HFF-Myc (cell line): Measurements from ENCODE around the gene RPS14.
"Not testable (repeated sequence)": the region's sequence is repeated elsewhere in the genome, so short reads cannot be mapped to it uniquely, and the experiment has no call there.

Source experiments
- DNase-seq: peaks from one replicate; pipeline ENCODE4 v3.0.0-alpha.2; 2011; ENCODE audit warnings: low read depth; ENCODE audit errors: extremely low read depth
- H3K4me3 ChIP-seq: replicated peaks from 2 replicates; pipeline ENCODE4 v1.5.1; 2011; ENCODE audit warnings: low read depth, mild to moderate bottlenecking, control low read depth, low read length
- TF ChIP-seq, protein P1 (sequence below): IDR thresholded peaks from 2 replicates; pipeline ENCODE4 v1.5.1; 2012; ENCODE audit warnings: mild to moderate bottlenecking, low read depth, low read length, control low read depth; ENCODE audit errors: missing control alignments

RPS14 gene

DNA sequence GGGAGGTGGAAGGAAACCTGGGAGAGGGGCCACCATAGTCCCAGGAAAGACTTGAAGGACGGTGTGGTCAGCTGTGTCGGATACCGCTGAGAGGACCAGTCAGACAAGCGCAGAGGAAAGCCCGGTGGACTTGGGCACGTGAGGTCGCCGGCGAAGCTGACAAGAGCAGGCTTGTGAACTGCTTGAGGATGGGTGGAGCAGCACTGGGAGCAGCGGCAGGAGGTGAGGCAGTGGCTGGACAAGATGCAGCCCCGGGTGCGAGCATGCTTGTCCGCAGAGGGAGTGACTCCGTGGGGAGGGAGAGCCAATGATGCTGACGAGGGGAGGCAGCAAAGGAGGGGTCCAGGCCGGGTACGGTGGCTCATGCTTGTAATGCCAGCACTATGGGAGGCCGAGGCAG, 18.5 kb downstream of the RPS14 start:
- TF ChIP-seq, protein P1, sequence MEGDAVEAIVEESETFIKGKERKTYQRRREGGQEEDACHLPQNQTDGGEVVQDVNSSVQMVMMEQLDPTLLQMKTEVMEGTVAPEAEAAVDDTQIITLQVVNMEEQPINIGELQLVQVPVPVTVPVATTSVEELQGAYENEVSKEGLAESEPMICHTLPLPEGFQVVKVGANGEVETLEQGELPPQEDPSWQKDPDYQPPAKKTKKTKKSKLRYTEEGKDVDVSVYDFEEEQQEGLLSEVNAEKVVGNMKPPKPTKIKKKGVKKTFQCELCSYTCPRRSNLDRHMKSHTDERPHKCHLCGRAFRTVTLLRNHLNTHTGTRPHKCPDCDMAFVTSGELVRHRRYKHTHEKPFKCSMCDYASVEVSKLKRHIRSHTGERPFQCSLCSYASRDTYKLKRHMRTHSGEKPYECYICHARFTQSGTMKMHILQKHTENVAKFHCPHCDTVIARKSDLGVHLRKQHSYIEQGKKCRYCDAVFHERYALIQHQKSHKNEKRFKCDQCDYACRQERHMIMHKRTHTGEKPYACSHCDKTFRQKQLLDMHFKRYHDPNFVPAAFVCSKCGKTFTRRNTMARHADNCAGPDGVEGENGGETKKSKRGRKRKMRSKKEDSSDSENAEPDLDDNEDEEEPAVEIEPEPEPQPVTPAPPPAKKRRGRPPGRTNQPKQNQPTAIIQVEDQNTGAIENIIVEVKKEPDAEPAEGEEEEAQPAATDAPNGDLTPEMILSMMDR = no peak
- DNase-seq = no peak
- H3K4me3 ChIP-seq = no peak overlapping the region

DNA sequence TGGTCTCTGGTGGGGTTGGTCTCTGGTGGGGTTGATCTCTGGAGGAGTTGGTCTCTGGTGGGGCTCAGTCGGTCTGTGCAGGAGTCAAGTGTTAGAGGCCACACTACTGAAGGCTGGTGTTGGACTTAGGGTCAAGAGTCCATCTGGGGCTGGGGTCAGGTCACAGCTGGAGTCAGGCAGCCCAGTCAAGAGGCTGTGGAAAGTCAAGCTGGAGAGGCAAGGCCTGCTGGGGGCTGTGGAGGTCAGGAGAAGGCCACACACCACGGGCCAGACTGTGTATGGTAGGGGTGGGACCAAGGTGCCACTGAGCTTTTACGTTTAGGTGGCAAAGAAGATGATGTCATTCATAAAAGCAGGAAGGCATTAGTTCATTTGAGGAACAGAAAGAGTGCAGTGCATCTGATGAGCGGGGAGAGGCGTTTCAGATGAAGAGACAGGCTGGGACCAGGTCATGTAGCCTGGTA, 20.1 kb downstream of the RPS14 start:
- TF ChIP-seq, protein P1 = no peak
- no peak for DNase-seq
- no peak overlapping the region for H3K4me3 ChIP-seq

DNA sequence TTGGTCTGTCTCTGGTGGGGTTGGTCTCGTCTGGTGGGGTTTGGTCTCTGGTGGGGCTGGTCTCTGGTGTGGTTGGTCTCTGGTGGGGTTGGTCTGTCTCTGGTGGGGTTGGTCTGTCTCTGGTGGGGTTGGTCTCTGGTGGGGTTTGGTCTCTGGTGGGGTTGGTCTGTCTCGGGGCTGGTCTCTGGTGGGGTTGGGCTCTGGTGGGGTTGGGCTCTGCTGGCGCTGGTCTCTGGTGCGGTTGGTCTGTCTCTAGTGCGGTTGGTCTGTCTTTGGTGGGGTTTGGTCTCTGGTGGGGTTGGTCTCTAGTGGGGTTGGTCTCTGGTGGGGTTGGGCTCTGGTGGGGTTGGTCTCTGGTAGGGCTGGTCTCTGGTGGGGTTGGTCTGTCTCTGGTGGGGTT, 20.6 kb downstream of the RPS14 start:
- TF ChIP-seq, protein P1 = no peak
- no peak overlapping the region for H3K4me3 ChIP-seq
- DNase-seq = no peak

DNA sequence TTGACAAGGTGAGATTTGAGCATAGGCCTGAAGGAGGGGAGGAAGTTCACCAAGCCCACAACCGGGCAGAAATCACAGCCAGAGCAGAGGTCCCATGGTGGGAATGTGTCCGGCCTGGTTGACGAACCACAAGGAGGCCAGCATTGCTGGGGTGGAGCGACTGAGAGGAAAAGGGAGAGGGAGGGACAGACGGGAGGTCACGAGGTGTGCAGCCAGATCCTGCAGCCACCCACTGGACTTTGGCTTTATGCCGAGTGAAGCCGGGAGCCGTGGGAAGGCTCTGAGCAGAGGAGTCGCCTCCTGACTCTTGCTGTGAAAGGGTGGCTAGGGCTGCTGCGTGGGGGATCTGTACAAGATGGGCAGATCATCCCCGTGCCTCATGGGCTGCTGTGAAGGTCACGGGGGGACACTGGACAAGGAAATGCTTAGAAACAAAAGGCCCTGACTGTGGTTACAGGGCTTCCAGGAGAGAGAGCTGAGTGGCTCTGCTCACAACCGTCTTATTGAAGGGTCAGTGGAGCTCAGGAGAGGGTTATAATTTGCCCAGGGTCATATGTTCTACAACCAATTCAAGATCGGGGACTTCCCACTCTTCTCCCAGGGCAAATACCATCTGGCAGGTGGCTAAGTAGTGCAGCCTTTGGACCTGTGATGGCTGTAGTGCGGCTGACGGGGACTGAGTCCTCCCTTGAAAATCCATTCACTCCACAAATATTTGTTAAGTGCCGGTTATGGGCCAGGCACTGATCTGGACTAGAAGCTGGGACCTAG, 21.2 kb downstream of the RPS14 start:
- DNase-seq = no peak
- TF ChIP-seq, protein P1 = no peak
- no peak overlapping the region for H3K4me3 ChIP-seq

DNA sequence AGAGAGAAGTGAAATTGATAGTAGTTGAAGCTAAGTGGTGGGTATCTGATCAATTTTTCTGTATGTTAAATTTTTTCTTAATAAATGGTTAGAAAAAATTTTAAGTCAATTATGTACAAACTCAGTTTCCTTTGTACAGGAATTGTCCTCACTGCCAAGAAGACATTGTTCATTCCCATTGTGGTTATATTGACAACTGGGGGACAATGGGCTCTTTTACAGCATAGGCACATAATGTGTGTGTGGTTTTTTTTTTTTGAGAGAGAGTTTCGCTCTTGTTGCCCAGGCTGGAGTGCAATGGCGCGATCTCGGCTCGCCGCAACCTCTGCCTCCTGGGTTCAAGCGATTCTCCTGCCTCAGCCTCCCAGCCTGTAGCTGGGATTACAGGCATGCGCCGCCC, 23.4 kb downstream of the RPS14 start:
- not testable (repeated sequence) for DNase-seq, H3K4me3 ChIP-seq

DNA sequence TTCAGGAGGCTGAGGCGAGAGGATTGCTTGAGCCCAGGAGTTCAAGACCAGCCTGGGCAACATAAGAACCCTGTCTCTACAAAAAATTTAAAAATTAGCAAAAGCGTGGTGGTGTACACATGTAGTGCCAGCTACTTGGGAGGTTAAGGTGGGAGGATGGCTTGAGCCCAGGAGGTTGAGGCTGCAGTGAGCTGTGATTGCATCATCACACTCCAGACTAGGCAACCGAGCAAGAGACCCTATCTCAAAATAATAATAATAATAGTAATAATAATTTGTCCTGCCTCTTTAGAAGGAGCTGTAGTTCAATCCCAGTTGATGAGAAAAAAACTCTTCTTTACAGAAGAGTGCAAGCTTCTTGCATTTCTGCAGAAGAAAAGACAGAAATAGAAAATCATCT, 26.8 kb downstream of the RPS14 start:
- H3K4me3 ChIP-seq = no peak overlapping the region
- no peak for DNase-seq
- TF ChIP-seq, protein P1 = no peak

DNA sequence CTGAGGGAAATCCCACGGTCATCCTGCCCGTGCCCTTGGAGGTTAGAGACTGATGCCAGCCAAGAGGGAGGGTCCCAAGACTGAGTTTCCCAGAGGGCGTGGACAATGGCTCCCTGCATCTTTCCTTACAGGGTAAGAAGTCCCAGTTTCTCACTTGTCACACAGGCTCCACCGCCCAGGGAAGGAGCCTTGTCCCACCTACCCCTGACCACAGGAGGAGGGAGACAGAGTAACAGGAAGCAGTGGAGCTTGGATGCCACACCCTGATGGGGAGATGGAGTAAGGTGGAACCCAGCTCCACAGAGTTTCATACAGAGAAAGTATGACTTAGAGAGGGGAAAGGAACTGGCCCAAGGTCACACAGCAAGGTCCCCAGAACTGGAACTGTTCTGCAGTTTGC, 27.5 kb downstream of the RPS14 start:
- DNase-seq = no peak
- H3K4me3 ChIP-seq = no peak overlapping the region
- TF ChIP-seq, protein P1 = no peak
